NOMO-1 (cell line): ENCODE data around the gene GXYLT2.

ENCODE experiments used
- DNase-seq, 2 experiments: peaks; one replicate each; lab custom pipeline; 2025; ENCODE audit not compliant: unreplicated experiment in 2 of 2; lab: John Stamatoyannopoulos, UW

Gene GXYLT2

DNA sequence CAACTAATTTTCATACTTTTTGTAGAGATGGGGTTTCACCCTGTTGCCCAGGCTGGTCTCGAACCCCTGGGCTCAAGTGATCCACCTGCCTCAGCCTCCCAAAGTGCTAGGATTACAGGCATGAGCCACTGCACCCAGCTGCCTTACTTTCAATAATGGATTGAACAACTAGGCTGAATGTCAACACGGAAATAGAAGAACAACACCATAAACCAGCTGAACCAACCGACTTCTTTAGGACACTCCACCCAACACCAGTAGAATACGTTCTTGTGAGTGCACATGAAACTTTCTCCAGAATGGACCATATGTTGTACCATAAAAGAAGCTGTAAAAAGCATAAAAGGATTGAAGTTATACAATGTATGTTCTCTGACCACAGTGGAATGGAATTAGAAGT, 42.9 kb downstream of the GXYLT2 start:
- no peak for DNase-seq

DNA sequence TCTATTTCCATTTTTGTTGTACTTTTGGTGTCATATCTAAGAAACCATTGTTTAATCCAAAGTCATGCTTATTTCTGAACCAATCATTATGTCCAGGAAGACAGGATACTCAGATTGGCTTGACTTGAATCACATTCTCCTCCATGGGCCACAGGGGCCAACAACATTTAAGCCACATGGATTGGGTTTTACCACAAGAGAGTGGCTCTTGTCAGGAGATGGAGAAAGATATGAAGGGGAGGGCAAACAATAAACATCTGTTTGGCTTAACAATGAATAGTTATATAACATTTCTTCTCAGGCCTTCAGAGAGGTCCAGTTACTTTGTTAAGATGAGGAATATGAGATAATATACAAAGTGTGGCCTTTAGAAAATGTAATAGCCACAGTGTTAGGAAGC, 44.6 kb downstream of the GXYLT2 start:
- DNase-seq = no peak

DNA sequence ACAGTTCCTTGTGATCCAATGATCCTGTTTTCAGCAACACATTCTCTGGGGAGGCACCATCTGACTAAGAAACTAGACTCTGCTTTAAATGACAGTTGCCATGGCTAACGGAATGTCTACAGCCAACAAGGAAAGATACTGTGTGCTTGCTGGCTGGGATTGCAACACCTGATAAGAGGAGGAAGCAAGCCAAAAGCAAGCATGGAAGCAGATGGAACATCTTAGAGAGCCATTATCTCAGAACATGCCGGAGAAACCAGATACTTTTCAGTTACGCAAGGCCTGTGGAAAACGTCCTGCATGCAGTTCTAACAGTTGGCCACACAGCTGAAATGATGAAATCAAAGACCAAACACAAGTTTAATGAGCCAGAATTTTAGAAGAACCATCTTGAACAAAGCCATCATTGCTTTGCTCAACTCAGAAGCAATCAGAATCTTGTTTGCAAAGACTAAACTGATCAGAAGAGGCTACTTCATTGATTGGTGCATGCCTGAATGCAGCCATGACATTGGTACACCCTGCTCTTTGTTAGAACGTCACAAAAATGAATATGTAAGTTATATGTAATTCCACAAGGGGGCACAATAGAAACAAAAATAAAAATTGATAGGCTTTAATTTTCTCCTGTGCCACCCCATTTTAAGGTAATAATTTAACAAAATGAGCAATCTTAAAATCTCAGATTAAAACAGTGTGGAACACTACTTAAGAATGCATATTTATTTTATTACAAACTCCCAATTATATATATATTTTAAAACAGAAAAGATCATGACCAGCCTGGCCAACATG, 50.8 kb downstream of the GXYLT2 start:
- DNase-seq = peak; percentile 50 to 92

DNA sequence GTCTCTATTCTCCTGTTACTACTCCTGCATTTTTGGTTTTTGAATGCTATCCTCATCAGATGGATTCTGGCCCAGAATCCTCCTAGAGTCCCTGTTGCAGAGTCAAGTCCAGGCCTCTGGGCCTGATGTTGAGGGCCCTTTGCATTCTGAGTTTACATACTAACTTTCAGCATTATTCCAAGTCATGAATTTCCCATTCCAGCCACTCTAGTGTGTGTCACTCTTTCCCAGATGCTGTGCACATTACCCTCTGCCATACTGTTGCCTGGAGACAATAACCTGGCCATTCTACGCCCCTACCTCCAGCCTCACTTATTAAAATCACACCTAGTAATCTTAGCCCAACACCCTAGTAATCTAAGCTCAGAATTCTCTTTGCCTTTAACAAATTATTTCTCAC, 53.4 kb downstream of the GXYLT2 start:
- DNase-seq = no peak

DNA sequence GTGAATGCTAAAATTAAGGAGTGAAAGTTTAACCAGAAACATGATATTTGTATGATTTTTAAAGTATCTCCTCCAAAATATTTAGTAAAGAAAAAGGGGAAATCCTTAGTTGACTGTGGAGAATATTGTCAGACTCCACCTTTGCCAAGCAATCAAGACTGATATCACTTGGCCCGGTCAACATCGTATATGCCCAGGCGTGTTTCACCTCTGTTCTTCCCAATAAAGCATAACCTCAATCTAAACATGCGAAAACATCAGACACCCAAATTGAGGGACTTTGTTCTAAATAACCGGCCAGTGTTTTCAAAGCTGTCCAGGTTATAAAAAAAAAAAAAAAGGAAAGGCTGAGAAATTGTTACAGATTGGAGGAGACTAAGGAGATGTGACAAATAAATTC, 54.6 kb downstream of the GXYLT2 start:
- no peak for DNase-seq

DNA sequence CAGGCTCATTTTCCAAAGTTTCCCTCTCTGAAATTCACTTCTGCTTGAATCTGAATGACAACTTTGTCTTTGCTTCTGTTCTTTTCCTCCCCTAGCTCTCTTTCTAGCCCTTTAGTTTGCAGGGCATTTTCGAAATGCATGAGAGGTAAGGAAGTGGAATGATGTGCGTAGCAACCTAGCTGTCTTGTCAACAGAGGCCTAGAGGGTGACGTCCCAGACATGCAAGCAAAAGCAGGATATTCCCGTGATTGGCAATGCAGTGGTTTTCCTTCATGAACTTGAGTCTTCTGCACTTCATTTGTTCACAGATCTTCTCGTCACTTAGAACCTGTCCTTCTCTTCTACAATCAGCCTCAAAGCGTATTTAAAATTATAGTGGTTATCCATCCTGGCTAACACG, 56.9 kb downstream of the GXYLT2 start:
- no peak for DNase-seq

DNA sequence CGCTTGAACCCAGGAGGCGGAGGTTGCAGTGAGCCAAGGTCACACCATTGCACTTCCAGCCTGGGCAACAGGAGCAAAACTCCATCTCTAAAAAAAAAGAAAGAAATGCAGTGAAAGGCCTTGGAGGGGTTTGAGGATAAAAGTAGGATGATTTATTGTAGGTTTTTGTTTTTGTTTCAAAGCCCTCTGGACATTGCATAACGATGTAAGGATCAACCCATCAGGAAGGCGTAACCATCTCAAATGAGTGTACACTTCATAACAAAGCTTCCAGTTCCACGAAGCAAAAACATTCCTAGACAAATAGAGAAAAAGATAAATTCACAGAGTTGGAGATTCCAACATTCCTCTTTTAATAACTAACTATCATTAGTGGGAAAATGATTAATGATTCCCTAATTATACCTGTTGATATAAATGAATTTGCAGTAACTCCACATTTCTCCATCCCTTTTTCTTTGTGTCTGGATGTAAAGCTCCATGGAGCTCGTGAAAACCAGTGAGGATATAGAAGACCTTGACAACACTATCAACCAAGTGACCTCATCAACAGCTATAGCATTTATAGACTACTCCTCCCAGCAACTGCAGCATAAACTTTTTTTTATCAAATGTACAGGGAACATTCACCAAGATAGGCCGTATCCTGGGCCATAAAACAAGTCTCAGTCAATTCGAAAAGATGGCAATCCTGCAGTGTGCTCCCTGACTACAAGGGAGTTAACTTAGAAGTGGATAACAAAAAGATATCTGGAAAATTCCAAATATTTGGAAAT, 60.1 kb downstream of the GXYLT2 start:
- no peak for DNase-seq

DNA sequence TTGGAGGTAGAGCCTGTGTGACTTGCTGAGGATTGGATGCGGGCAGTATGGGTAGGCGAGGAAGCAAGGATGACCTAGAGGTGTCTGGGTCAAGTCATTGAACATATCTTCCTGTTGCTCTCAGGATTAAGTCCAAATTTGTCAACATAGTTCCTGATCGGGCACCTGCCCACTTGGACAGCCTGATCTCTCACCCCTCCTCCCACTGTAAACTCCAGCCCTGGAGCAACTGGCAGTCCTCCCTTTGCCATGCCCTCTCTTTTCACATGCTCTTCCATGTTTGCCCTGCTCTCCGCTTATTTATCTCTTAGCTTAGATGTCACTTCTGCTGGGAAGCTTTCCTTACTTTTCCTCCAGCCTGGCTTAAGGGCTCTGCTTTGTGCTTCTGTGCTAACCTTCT, 61.2 kb downstream of the GXYLT2 start:
- DNase-seq = no peak

DNA sequence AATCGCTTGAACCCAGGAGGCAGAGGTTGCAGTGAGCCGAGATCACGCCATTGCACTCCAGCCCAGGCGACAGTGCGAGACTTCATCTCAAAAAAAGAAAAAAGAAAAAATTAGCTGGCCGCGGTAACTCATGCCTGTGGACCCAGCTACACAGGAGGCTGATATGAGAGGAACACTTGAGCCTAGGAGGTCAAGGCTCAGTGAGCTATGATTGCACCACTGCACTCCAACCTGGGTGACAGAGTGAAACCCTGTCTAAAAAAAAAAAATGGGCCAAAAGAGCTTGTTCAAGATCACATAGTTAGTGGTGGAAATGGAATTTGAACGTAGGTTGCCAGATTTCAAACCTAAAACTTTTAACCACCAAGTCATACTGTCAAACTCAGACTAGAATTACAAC, 62.5 kb downstream of the GXYLT2 start:
- DNase-seq = no peak

DNA sequence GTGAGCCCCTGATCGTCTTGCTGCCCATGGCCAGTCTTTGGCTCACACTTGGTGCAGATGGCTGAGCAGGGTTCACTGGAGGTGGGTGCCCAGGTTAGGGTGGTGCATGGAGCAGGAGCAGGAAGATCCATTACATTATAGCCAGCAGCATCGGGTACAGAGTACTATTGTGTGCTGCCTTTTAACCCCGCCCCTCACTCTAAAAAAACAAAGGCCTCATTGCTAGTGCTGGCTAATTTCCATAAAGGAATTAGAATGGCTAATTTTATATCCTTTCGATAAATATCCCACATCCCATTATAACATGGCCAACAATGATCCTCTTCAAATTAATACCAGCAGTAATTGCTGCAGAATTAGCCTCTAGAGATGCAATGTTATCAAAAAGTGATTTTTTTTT, 63.0 kb downstream of the GXYLT2 start:
- no peak for DNase-seq

DNA sequence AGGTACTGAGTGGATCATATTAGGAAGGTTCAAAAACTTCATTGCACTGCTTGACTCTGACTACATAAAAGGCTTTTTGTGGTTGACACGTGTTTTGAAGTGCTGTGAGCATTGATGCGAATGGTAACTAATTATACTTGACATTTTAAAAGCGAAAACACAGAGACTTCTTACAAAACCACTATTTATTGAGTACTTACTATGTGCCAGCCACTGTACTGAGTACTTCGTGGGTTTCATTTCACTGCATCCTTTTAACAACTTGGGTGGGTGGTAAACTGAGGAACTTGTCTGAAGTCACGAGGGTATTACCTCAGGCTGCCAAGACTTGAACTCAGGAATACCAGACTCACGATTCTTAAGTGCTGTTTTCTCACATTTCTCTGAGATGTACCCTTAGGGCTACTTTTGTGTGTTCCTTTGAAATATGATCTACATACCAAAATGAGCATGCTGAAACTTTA, 63.4 kb downstream of the GXYLT2 start:
- DNase-seq = no peak

DNA sequence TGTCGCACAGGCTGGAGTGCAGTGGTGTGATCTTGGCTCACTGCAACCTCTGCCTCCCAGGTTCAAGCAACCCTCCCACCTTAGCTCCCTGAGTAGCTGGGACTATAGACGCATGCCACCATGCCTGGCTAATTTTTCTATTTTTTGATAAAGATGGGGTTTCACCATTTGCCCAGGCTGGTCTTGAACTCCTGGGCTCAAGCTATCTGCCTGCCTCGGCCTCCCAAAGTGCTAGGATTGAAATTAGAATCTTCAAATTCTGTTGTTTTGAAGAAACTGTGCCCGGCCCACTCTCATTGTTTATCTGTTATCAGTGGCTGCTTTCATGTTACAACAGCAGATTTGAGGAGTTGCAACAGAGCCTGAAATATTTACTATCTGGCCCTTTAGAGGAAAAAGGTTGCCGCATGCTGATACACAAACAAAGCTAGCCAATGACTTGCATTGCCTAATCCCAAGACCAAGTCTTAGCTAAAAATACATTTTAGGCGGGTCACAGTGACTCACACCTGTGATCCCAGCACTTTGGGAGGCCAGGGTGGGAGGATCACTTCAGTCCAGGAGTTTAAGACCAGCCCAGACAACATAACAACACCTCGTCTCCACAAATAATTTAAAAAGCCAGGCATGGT, 65.6 kb downstream of the GXYLT2 start:
- no peak for DNase-seq

DNA sequence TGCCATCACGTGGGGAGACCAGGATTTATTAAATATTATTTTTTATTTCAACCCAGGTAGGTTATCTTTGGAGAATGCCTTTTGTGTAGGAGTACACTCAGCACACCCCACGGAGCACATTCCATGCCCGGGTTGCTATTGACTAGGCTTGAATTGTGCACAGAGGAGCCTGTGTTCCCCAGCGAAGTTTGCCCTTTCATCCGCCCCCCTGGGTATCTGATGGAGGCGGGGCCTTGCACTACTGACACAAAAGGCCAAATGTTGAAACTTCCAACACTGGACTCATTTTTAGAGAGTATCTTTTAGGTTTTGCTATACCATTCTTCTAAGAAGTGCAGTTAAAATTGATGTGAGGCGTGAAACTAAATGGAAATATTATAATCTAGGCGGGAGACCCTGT, 69.5 kb downstream of the GXYLT2 start:
- no peak for DNase-seq

DNA sequence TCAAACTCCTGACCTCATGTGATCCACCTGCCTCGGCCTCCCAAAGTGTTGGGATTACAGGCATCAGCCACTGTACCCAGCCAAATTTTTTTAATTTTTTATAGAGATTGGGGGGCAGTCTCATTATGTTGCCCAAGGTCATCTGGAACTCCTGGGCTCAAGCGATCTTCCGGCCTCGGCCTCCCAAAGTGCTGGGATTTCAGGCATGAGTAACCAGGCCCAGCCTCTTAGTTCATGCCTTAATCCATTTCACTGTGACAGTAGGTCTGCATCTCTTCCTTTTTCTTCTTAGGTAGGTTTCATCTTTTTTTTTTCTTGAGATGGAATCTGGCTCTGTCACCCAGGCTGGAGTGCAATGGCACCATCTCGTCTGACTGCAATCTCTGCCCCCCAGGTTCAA, 71.5 kb downstream of the GXYLT2 start:
- DNase-seq = no peak

DNA sequence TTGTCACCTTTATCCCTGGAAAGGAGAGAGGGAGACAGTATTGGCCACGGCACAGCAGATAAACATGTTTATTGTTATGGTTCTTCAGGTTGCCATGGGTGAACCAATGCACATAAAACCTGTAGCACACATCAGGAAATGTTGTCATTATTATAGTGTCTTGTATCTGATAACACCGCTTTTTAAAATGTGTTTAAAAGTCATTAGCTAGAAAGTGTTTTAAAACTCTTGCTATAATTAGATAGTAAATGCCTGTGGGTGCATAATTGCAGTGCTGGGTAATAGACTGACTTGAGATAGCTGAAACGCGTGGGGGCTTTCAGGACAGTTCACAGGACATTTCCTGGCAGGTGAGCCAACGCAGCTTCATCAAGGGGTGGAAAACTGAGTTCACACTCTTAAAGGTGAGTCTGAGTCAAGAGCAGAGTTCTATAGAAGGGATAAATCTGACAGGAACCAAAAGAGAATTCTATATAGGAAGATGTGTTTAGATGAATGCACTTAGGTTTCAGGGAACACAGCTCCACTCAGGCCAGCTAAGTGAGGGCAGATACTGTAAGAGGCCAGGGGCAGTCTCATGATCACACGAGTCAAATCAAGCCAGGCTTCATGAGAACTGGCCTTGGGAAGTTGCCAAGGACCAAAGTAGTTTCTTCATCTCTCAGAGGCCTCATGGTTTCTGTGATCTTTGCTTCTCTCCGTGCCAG, 73.1 kb downstream of the GXYLT2 start:
- DNase-seq = no peak

DNA sequence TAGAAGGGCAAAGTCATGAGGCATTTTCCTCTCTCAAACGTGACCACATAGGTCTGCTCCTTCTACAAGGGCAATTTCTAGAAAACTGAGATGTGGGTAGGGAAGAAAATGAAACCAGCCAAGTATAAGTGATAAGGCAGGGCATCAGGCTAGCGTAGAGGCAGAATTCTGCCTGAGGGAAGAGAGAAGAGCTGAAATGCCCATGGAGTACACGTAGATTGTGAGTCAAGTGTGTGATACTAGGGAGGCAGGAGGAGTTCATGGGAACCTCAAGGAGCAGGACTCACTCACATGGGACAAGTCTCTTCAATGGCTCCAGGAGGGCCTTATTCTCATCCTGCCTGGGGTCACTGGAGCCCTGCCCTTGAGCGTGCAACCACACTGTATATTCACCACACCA, 73.9 kb downstream of the GXYLT2 start:
- DNase-seq = no peak

DNA sequence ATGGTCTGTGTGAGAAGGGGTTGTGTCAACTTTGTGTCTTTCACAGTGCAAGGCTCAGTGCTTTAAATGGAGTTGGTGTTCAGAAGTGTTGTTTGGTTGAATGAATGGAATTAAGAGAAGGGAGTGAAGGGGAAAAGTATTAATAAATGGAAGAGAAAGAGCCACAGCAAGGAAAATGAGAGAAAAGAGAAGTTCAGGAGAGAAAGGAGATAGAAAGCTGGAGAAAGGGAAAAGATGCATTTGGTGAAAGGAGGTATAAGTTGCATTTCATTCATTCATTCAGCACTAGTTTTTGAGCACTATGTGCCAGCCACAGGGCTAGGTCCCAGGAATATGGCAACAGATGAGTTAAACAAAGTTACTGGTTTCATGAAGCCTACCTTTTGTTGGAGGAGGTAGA, 74.5 kb downstream of the GXYLT2 start:
- no peak for DNase-seq

DNA sequence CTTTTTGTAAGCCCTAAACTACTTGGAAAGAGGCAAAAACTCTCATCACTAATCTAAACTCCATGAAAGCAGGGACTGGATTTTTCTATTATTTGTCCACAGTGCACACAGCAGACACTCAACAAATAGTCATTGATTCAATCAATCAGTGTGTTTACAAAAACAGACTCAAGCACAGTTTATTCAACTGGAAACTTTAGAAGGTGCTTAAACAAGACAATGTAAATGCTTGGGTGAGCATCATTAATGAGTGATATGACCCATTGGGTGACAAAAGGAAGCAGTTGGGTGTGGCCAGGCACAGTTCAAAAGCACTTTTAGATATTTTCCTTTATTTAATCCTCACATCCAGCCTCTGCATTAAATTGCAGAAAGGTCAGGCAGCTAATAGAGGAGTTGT, 76.8 kb downstream of the GXYLT2 start:
- DNase-seq = no peak

DNA sequence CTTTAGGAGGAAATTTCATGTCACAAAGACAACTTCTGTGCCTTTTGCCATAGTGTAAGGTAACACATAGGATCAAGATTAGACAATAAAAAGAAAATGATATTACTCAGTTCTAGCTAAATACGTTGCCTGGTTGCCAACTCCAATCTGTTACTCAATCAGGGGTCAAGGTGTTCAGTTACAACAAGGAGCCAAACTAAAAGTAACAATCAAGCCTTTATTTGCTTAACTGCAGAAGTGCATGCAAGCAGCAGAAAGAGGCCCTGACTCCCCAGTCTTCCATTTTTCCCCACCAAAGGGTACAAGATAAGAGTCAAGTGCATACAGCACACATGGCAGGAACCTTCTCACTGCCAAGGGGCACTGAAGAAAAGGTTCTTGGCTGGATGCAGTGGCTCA, 80.4 kb downstream of the GXYLT2 start:
- no peak for DNase-seq

DNA sequence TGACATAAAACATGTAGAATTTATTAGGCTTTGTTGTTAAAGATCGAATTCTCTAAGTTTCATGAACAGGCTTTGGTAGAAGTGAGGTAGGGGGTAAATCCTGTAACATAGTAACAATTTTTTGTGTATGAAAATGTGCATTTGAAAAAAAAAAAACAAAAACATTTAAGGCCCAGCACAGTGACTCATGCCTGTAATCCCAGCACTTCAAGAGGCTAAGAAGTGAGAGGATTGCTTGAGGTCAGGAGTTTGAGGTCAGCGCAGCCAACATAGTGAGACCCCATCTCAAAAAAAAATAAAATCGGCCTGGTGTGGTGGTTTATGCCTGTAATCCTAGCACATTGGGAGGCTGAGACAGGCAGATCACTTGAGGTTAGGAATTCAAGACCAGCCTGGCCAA, 81.9 kb downstream of the GXYLT2 start:
- no peak for DNase-seq

DNA sequence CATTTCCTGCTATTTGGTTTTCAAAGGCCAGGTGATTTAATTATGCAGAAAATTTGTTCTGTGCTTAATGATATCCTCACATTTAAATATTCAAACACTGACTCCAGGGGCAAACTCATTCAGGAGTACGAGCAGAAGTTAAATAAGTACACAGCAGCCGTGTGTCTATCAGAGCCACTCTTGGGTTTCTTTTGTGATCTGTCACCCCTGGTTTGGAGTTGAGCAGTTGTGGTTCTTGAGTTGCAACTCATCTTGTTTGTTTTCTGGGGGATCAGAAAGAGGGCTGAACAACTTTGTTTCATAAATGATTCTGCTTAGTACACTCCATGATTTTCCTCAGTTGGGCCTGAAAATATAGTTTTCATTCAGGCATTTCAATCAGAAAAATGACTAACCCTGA, 83.1 kb downstream of the GXYLT2 start:
- DNase-seq = no peak
